GM20000 (cell line): Measurements from ENCODE around the gene ZNF546.
"Not testable (repeated sequence)": the region's sequence is repeated elsewhere in the genome, so short reads cannot be mapped to it uniquely, and the experiment has no call there.

Experiments
- DNase-seq: peaks from one replicate; pipeline ENCODE4 v3.0.0; 2012; ENCODE audit warnings: low spot score
- TF ChIP-seq, protein P1 (sequence below): IDR thresholded peaks from 2 replicates; pipeline ENCODE4 v1.5.1; 2012; ENCODE audit warnings: mild to moderate bottlenecking, control low read depth; ENCODE audit errors: extremely low read depth, missing control alignments

The ZNF546 gene

DNA sequence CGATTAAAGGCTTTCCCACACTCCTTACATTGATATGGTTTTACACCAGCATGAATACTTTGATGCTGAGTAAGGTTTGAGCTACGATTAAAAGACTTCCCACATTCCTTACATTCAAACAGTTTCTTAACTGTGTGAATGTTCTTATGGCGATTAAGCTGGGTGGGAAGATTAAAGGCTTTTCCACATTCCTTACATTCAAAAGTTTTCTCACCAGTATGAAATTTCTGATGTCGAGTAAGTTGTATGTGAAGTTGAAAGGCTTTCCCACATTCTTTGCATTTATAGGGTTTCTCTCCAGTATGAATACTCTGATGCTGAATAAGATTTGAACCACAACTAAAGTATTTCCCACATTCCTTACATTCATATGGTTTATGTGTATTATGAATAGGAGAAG is 39.1 kb downstream of the ZNF546 start:
- DNase-seq: no peak
- TF ChIP-seq, protein P1, sequence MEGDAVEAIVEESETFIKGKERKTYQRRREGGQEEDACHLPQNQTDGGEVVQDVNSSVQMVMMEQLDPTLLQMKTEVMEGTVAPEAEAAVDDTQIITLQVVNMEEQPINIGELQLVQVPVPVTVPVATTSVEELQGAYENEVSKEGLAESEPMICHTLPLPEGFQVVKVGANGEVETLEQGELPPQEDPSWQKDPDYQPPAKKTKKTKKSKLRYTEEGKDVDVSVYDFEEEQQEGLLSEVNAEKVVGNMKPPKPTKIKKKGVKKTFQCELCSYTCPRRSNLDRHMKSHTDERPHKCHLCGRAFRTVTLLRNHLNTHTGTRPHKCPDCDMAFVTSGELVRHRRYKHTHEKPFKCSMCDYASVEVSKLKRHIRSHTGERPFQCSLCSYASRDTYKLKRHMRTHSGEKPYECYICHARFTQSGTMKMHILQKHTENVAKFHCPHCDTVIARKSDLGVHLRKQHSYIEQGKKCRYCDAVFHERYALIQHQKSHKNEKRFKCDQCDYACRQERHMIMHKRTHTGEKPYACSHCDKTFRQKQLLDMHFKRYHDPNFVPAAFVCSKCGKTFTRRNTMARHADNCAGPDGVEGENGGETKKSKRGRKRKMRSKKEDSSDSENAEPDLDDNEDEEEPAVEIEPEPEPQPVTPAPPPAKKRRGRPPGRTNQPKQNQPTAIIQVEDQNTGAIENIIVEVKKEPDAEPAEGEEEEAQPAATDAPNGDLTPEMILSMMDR: no peak

DNA sequence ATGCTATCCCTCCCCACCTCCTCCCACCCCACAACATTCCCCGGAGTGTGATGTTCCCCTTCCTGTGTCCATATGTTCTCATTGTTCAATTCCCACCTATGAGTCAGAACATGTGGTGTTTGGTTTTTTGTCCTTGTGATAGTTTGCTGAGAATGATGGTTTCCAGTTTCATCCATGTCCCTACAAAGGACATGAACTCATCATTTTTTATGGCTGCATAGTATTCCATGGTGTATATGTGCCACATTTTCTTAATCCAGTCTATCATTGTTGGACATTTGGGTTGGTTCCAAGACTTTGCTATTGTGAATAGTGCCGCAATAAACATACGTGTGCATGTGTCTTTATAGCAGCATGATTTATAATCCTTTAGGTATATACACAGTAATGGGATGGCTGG is 41.2 kb downstream of the ZNF546 start:
- DNase-seq: not testable (repeated sequence)

DNA sequence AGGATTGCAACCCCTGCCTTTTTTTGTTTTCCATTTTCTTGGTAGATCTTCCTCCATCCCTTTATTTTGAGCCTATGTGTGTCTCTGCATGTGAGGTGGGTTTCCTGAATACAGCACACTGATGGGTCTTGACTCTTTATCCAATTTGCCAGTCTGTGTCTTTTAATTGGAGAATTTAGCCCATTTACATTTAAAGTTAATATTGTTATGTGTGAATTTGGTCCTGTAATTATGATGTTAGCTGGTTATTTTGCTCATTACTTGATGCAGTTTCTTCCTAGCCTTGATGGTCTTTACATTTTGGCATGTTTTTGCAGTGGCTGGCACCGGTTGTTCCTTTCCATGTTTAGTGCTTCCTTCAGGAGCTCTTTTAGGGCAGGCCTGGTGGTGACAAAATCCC is 44.9 kb downstream of the ZNF546 start:
- not testable (repeated sequence) for DNase-seq

DNA sequence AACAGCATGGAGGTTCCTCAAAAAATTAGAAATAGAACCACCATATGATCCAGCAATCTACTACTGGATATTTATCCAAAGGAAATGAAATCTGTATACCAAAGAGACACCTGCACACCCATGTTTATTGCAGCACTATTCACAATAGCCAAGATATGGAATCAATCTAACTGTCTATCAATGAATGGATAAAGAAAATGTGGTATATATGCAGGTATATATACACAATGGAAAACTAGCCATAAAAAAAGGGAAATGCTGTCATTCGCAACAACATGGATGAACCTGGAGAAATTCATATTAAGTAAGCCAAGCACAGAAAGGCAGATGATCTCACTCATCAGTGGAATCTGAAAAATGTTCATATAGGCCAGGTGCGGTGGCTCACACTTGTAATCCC is 56.6 kb downstream of the ZNF546 start:
- DNase-seq: no peak
- TF ChIP-seq, protein P1: no peak

DNA sequence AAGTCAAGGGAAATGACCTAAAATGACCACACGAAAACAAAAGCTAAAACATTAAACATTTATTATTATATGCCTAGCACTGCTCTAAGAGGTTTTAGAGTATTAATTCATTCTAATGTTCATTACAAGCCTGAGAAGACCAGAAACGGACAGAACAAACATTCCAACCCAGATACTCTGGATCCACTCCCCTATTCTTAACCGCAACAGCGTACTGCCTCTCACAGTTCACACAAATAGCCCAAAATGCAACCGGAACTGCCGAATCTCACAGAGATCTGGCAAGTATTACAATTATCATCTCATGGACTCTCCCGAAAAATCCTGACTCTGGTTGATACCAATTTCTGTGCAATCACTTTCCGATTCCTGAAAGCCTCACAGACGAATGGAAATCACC is 57.8 kb downstream of the ZNF546 start:
- TF ChIP-seq, protein P1: no peak
- DNase-seq: no peak

DNA sequence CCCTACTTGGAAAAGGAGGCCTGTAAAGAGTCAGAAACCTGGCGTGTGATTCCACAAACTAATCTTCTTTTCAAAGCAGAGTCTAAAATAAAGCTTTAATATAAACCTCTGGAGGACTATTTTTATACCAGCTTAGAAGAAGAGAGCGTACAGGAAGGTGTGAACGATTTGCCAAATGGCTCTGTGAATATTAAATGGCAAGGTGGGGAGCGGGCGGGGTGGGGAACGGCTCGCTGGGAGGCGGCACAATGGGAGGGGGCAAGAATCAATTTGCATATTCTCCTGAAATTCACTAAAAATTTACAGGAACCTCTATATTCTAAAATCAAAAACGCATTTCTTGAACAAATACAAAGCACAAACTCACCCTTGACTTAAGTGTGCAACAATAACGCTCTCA is 58.2 kb downstream of the ZNF546 start:
- DNase-seq: no peak
- TF ChIP-seq, protein P1: no peak

DNA sequence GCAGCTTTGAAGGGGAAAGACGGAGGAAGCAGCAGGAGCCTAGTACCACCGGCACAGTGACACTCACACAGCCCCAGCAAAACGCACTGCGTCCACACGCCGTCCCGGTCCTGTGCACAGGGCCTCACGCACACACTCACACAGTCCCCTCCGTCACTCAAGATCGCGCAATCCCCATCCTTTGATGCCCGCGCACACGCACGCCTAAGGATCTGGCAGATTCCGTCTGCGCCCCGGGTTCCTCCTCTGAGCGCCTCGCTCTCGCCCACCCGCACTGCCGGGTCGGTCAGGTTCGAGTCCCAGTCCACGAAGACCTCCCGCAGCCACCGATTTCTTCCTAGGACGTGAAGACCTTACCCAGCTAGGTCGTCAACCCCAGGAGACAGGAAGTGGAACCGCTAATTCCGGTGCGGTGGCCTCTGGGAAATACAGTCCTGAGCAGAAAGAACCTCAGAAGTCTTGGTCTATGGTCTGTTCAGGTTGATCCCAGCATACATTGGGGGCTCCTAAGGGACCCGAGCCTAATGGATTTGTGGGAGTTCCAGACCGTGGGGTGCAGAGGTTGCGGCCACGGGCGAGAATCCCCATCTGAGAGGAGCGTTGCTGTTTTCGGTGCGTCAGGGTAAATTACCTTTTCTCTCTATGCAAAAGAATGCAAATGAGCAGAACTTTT is 59.1 kb downstream of the ZNF546 start, which contains the start of gene ZNF780B:
Gene ZNF780B (minus strand): TSS at position 400 of the 673 bp plus-strand sequence. CDS start 5,899 bp downstream, outside the sequence.
- TF ChIP-seq, protein P1: no peak

DNA sequence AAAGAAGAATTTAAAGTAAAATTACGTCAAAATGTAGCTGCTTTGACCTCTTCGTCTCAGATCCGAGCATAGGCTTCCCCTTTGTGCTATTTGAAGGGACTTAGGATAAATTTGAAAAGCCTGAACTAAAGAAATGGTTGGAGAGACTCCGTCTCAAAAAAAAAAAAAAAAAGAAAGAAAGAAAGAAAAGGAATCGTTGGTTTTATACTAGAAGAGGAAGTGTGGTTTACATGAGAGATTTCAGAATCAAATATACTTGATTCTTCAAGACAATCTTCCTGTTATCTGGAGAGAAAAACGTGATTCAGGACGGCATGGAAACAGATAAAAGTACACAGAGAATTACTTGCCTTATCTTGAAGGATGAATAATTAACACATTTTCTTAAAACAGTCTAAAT is 59.6 kb downstream of the ZNF546 start:
- no peak for DNase-seq
- TF ChIP-seq, protein P1: no peak

More for the DNA sequence above, 59.1 kb downstream of the ZNF546 start, which contains the start of gene ZNF780B:
- peak; percentile 72 for DNase-seq
